ENCODE measurements around the gene RAI14.

DNA sequence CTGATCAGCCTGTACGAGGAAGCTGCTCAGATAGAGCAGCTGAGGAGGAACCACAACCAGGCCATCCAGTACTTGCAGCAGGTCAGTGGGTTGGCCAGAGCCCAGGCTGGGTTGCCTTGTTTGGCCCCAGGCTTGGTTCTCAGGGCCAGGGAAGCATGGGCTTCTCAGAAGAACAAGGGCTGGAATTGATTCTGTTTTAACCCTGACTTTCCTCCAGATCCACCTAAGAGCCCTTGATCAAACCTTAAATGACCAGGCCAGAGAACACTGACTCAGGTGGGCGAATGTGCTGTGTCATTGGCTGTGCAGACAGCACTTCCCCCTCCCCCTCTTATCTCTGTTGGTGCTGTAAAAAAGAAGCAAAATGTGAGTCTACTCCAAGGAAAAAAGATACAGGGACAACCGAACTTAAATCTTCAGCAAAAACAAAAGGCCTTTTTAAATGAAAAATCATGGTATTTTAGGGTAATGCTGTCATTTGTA is 210.9 kb downstream of the RAI14 start:
- TF ChIP-seq, protein P1, sequence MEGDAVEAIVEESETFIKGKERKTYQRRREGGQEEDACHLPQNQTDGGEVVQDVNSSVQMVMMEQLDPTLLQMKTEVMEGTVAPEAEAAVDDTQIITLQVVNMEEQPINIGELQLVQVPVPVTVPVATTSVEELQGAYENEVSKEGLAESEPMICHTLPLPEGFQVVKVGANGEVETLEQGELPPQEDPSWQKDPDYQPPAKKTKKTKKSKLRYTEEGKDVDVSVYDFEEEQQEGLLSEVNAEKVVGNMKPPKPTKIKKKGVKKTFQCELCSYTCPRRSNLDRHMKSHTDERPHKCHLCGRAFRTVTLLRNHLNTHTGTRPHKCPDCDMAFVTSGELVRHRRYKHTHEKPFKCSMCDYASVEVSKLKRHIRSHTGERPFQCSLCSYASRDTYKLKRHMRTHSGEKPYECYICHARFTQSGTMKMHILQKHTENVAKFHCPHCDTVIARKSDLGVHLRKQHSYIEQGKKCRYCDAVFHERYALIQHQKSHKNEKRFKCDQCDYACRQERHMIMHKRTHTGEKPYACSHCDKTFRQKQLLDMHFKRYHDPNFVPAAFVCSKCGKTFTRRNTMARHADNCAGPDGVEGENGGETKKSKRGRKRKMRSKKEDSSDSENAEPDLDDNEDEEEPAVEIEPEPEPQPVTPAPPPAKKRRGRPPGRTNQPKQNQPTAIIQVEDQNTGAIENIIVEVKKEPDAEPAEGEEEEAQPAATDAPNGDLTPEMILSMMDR (IDR thresholded peaks at IDR 0.05): no peak
- TF ChIP-seq POLR2A (IDR thresholded peaks at IDR 0.05): no peak

All from body of pancreas (tissue), 4 donors.